GM12872 (cell line): ENCODE data around the gene IP6K2.

ENCODE experiments used
- CTCF ChIP-seq: IDR thresholded peaks from 3 replicates; pipeline ENCODE4 v1.5.1; 2011; ENCODE audit warnings: low read depth, mild to moderate bottlenecking, low read length, moderate library complexity; ENCODE audit not compliant: insufficient read depth

Gene IP6K2

DNA sequence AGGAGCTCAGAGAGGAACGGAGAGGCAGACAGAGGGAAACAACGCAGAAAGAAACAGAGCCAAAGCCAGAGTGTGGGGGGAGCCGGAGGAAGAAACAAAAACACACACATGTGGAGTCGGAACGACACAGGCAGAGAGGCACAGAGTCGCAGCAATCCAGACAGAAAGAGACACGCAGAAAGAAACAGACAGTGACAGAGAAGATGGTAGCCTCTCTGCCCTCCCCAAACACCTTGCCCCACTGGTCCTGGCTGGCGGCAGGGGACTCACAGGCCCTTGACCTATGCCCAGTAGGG is 33.0 kb downstream of the IP6K2 start:
- no peak for TF ChIP-seq CTCF

GRCh38 chr3:48682786-48683185 is 34.2 kb downstream of the IP6K2 start:
- TF ChIP-seq CTCF: no peak

GRCh38 chr3:48681974-48682610 is 34.9 kb downstream of the IP6K2 start:
- TF ChIP-seq CTCF: no peak

- no peak for TF ChIP-seq CTCF
Measured at GRCh38 chr3:48681541-48681880, 35.5 kb downstream of the IP6K2 start.

DNA sequence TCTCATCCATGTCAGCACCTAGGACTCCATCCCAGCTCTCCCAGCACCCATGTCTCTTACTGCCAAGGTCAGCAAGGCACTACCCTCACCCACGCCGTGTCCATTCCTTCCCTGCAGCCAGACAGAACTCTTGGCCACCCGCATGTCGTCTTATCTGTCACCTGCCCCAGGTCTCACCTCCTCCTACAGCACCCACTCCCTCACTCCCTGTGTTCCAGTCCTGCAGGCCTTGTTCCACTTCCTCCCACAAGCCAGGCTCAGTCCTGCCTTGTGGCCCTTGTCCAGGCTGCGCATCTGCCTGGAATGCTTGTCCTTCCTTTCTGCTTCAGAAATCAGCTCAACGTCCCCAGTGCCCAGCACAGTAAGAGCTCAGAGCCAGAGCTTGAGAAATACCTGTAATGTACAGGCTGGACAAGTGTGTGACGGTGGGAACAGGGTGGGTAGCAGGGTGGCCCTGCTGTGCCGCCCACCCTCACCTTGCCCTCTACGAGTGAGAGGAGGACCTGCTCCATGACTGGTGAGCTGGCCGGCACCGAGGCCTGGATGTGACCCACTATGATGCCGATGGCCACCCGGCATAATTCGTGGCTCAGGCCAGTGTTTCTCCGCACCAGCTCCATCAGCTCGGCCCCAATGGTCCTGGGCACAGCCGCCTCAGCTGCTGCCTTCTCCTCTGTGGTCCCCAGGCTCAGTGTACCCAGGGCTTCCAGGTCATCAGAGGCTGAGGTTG is 36.0 kb downstream of the IP6K2 start:
- no peak for TF ChIP-seq CTCF

- no peak for TF ChIP-seq CTCF
Measured at GRCh38 chr3:48679411-48680391, 37.3 kb downstream of the IP6K2 start.
